ENCODE data around the gene SYT1.
"Not testable (repeated sequence)": the region's sequence is repeated elsewhere in the genome, so short reads cannot be mapped to it uniquely, and the experiment has no call there.

SYT1 gene

DNA sequence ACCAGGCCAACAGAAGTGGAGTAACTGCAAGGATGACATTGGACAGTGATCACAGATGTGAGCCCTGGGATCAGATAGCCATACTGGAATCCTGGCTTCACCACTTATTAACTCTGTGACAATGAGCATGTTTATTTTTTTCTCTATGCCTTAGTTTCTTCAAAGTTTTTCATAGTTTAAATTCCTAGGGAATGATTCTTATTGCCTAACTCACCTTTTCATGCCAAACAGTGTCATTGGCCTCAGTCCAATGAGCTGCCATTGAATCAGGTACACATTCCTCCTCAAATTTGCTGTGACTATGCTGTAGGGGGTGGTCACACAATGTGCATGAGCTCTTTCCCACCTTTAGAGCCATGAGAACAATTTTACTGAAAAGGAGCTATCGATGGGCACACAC is 342.3 kb downstream of the SYT1 start:
- TF ChIP-seq, protein P1, sequence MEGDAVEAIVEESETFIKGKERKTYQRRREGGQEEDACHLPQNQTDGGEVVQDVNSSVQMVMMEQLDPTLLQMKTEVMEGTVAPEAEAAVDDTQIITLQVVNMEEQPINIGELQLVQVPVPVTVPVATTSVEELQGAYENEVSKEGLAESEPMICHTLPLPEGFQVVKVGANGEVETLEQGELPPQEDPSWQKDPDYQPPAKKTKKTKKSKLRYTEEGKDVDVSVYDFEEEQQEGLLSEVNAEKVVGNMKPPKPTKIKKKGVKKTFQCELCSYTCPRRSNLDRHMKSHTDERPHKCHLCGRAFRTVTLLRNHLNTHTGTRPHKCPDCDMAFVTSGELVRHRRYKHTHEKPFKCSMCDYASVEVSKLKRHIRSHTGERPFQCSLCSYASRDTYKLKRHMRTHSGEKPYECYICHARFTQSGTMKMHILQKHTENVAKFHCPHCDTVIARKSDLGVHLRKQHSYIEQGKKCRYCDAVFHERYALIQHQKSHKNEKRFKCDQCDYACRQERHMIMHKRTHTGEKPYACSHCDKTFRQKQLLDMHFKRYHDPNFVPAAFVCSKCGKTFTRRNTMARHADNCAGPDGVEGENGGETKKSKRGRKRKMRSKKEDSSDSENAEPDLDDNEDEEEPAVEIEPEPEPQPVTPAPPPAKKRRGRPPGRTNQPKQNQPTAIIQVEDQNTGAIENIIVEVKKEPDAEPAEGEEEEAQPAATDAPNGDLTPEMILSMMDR (IDR thresholded peaks at IDR 0.05; ENCODE audit: low read depth, low read length): no peak
- peaks cover 4% of the 10 kb centered on the region for H3K9me3 ChIP-seq (ENCODE audit: severe bottlenecking)
- no peak for DNase-seq
- H3K27me3 ChIP-seq (ENCODE audit: insufficient read depth, low read depth, severe bottlenecking): no peaks in the 10 kb centered on the region
- peaks cover 2% of the 10 kb centered on the region; the same call in 1 of the 2 replicates for H3K36me3 ChIP-seq
- H3K4me3 ChIP-seq (ENCODE audit: low read depth, low read length): no peak overlapping the region
- H3K27ac ChIP-seq: no peak overlapping the region

- not testable (repeated sequence) for DNase-seq; H3K36me3 ChIP-seq; H3K27me3 ChIP-seq (ENCODE audit: insufficient read depth, low read depth, severe bottlenecking); H3K9me3 ChIP-seq (ENCODE audit: severe bottlenecking); H3K27ac ChIP-seq; H3K4me3 ChIP-seq (ENCODE audit: low read depth, low read length)
Measured at GRCh38 chr12:79210403-79210802, 345.8 kb downstream of the SYT1 start.

- Histone ChIP-seq H3K27ac (no peak overlapping the region), H3K27me3 (ENCODE audit: insufficient read depth, low read depth, severe bottlenecking) (no peaks in the 10 kb centered on the region), H3K9me3 (ENCODE audit: severe bottlenecking) (peaks cover 5% of the 10 kb centered on the region), H3K36me3 (peaks cover 2% of the 10 kb centered on the region; the same call in 1 of the 2 replicates), H3K4me3 (ENCODE audit: low read depth, low read length) (no peak overlapping the region)
- no peak for DNase-seq
- TF ChIP-seq, protein P1 (IDR thresholded peaks at IDR 0.05; ENCODE audit: low read depth, low read length): no peak
Measured at GRCh38 chr12:79217306-79217705, 352.7 kb downstream of the SYT1 start.

DNA sequence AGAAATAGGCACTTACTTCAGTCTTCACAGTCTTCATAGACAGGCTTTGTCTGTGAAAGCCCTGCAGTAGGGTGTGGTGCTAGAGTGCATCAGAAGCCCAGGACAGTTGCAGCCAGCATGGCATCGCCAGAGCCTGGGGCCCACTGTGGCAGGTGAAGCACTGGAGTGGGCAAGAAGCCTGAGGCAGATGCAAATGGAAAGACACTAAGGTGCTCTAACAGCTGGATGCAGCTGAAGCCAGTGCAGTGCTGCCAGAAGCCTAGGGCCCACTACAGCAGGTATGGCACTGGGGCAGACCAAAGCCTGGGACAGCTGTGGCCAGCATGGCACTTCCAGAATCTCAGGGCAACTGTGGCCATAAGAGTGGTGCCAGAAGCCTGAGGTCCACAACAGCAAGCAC is 358.6 kb downstream of the SYT1 start:
- TF ChIP-seq, protein P1 (IDR thresholded peaks at IDR 0.05; ENCODE audit: low read depth, low read length): no peak
- Histone ChIP-seq H3K4me3 (ENCODE audit: low read depth, low read length) (no peak overlapping the region), H3K9me3 (ENCODE audit: severe bottlenecking) (peaks cover 6% of the 10 kb centered on the region), H3K36me3 (peaks cover 5% of the 10 kb centered on the region; the same call in 1 of the 2 replicates), H3K27ac (no peak overlapping the region), H3K27me3 (ENCODE audit: insufficient read depth, low read depth, severe bottlenecking) (no peaks in the 10 kb centered on the region)
- DNase-seq: no peak

- no peak overlapping the region for H3K27ac ChIP-seq
- H3K36me3 ChIP-seq: peaks cover 5% of the 10 kb centered on the region; the same call in 1 of the 2 replicates
- TF ChIP-seq, protein P1 (IDR thresholded peaks at IDR 0.05; ENCODE audit: low read depth, low read length): no peak
- H3K27me3 ChIP-seq (ENCODE audit: insufficient read depth, low read depth, severe bottlenecking): no peaks in the 10 kb centered on the region
- DNase-seq: no peak
- peaks cover 6% of the 10 kb centered on the region for H3K9me3 ChIP-seq (ENCODE audit: severe bottlenecking)
- H3K4me3 ChIP-seq (ENCODE audit: low read depth, low read length): no peak overlapping the region
Measured at GRCh38 chr12:79223761-79224160, 359.2 kb downstream of the SYT1 start.

GRCh38 chr12:79227091-79227490 is 362.5 kb downstream of the SYT1 start:
- peaks cover 3% of the 10 kb centered on the region for H3K9me3 ChIP-seq (ENCODE audit: severe bottlenecking)
- H3K4me3 ChIP-seq (ENCODE audit: low read depth, low read length): no peak overlapping the region
- no peaks in the 10 kb centered on the region for H3K27me3 ChIP-seq (ENCODE audit: insufficient read depth, low read depth, severe bottlenecking)
- TF ChIP-seq, protein P1 (IDR thresholded peaks at IDR 0.05; ENCODE audit: low read depth, low read length): no peak
- H3K36me3 ChIP-seq: peaks cover 3% of the 10 kb centered on the region; the same call in 1 of the 2 replicates
- H3K27ac ChIP-seq: no peak overlapping the region
- no peak for DNase-seq
